NCI-H748 treated with DMSO at 0.1 percent for 48 hours (cell line): ENCODE data around the gene ERI2.
A peak's percentile ranks its signal among the peaks of the same experiment; 100 is the strongest.

ENCODE experiments used
- DNase-seq: peaks from one replicate; lab custom pipeline; 2025; lab: John Stamatoyannopoulos, UW

The ERI2 gene

GRCh38 chr16:20806168-20807050 is at the start of gene ERI2, which contains the start of gene REXO5:
ERI2 (minus strand) TSS chr16:20806472; CDS start chr16:20806430, 42 bp downstream.
REXO5 (plus strand) TSS chr16:20806527; CDS start chr16:20806954, 427 bp downstream.
- DNase-seq = peak; percentile 83

GRCh38 chr16:20854963-20855362 is 48.7 kb upstream of the ERI2 start:
- no peak for DNase-seq

DNA sequence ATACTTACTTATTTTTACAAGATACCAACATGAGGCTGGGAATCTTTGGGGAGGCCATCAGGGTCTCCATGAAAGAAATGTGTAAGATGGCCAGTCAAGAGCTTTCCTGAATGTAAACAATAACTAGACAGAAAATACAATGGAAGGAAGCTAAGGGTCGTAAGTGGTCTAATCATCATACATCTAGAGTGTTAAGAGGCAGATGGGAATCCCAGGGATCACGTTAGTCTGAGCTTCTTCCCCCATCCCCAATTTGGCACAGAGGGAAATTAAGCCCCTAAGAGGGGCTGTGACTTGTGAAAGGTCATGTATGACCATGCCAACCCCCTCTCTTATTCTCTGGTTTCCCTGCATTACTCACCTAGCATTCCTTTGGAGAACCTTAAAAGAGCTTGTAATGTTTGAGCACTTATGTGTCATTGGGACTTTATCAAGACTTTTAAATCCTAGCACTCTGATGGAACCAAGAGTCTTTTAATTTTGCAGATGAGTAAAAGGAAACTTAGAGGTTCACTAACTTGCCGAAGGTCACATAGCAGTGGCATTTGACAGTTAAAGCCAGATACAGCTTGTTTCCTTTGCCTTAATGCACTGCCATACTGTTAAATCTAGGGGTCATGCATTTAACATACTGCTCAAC is 47.8 kb upstream of the ERI2 start:
- DNase-seq = no peak

DNA sequence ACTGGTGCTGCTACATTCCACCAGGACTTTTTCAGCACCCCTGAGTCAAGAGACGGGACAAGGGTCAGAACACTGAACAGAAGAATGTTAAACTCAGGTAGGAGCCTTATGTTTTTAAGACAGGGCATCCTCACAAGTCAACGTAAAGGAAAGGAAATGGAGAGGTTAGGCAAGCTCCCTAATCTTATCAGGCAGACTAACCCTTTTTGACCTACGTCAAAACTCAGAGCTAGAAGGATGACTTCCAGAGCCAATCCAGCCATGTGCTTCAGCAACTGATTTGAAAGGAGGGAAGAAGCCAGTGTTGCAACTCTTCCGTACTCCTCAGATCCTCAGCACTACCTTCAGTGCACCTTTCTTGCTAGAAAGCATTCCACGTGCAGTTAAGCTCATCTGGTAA is 46.9 kb upstream of the ERI2 start:
- no peak for DNase-seq

- DNase-seq = no peak
These were observed 45.3 kb upstream of the ERI2 start for GRCh38 chr16:20851601-20852000.

DNA sequence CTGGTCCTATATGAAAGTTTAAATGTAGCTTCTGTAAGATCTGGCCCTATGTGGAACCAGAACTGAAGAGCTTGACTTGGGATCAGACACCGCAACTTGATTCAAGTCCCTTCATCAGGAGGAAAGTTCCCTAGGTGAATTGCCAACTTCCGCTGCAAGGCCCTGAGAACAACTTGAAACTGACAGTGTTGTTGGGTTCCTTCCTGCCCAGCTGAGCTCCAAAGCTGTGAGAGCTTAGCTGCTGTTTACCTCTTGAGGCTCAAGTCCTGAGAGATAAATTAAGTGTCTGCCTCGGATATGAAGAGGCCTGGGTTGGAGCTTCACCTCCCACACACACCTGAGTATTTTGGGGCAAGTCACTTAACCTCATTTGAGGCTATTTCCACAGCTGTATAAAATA is 44.7 kb upstream of the ERI2 start:
- no peak for DNase-seq

GRCh38 chr16:20849589-20850390 is 43.5 kb upstream of the ERI2 start:
- peak; percentile 10 for DNase-seq

GRCh38 chr16:20847550-20847949 is 41.3 kb upstream of the ERI2 start:
- DNase-seq = no peak

GRCh38 chr16:20846551-20846950 is 40.3 kb upstream of the ERI2 start:
- no peak for DNase-seq

DNA sequence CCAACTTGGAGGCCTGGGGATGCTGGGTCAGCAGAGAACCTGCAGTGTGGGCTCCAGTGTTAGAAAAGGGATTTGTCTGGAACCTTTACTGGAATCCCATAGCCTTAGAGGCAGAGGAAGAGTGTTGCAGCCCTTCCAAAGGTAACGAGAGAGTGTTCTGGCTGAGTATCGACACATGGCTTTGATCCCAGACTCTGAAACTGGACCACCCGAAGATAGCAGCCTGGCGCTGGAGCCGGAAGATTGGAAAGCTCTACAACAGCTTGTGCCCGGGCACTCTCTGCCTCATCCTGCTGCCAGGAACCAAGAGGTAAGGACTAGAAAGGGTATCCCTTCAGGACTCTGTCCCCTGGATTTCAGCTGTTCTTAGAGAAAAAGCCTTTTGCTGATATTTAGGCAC is 39.8 kb upstream of the ERI2 start:
- DNase-seq = no peak

- no peak for DNase-seq
These were observed 38.3 kb upstream of the ERI2 start for GRCh38 chr16:20844588-20844987.

- no peak for DNase-seq
These were observed 37.8 kb upstream of the ERI2 start for GRCh38 chr16:20844054-20844453.

DNA sequence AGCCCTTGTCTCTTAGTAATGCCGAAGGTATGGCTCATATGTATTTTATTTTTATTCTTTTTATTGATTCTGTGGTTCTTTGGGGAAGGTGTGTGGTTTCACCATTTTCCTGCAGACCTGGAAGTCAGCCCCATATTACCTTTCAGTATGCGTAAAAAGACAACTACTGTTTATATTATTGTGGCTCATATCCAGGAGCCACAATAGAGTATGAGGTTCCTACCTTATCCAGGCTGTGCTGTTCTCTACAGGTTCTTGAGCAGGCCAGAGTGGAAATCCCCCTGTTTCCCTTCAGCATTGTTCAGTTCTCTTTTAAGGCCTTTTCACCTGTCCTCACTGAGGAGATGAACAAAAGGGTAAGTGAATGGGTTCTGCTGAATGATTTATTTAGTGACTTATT is 33.2 kb upstream of the ERI2 start:
- DNase-seq = no peak

DNA sequence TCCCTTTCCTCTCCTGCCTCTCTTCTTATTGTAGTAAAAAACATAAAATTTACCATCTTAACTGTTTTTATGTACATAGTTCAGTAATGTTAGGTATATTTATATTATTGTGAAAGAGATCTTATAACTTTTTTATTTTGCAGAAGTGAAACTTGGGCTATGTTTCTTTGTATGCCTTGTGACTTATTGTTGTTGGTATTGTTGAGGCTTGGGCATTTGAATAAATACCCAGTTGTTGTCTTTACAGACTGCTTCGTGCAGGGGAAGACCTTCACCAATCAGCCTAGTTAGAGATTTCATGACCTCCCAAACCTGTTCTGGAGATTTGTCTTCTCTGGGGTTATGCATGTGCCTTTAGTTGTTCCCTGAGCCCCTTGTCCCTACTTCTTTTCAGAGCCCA is 32.0 kb upstream of the ERI2 start:
- DNase-seq = no peak

- no peak for DNase-seq
These were observed 26.8 kb upstream of the ERI2 start for GRCh38 chr16:20833086-20833485.

DNA sequence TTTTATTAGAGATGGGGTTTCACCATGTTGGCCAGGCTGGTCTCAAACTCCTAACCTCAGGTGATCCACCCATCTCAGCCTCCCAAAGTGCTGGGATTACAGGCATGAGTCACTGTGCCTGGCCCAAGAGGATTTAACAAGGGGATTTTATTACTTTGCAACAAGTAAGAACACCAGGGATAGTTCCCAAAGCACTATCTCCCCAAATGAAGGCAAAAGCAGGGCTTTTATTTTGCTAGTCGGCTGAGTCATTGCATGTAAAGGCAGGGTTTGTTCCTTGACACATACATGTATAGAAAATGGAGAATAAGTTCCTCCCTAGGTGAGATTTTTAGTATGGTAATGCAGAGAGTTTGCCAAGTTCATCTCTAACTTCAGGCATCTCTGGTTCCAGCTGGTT is 24.1 kb upstream of the ERI2 start:
- DNase-seq = no peak

DNA sequence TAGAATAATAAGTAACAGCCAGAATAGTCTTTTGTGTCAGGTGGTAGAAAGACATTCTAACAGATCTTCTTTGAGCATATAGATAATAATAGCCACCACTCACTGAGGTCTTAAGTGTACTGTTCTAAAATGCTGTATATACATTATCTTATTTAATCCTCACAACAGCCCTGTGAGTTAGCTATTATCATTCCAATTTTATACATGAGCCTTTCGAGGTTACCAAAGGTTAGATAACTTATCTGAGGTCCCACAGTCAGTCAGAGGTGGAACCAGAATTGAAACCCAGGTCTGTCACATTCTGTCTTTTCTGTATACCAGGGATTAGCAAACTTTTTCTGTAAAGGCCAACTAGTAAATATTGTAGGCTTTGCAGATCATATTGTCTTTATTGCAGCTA is 23.3 kb upstream of the ERI2 start:
- no peak for DNase-seq

DNA sequence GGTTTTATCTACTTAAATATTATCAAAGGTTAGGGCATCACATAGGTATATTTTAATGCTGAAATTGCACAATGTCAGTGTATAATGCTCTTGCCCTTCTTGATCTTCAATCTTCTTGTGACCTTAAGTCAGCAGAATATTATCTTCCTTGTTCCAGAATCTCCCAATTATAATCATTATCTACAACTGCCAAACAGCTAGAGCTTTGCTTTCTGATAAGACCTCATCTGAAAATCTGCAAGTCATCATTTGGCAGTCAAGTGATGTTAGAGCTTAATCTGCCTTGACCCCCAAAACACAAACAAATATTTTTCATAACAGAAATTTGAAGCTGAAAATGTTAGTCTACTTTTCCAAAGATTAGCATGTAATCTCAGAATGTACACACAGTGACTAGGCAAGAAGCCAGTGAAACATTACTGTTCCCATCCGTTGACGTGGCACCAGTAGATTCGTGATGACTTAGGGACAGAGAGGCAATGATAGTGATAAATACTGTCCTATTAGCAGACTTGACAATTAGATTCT is 19.8 kb upstream of the ERI2 start:
- no peak for DNase-seq

DNA sequence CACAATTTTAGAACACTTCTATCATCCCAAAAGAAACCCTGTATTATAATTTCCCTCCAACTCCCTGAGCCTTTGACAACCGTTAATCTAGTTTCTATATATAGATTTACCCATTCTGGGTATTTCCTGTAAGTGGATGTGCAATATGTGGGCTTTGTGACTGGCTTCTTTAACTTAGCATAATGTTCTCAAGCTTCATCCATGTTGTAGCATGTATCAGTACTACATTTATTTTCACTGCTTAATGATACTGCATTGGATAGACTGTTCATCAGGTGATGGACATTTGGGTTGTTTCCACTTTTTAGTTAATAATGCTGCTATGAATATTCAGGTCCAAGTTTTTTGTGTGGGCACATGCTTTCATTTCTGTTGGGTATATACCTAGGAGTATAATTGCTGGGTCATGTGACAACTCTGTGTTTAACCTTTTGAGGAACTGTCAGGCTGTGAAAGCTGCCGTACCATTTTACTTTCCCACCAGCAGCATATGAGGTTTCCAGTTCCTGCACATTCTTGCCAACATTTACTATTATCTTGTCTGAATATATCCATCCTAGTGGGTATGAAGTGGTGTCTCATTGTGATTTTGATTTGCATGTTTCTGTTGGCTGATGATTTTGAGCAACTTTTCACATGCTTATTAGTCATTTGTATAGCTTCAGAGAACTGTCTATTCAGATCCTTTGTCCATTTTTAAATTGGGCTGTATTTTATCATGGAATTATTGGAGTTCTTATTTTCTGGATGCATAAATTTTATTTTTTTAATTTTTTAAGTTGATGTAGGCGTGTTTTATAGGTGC is 16.5 kb upstream of the ERI2 start:
- no peak for DNase-seq

DNA sequence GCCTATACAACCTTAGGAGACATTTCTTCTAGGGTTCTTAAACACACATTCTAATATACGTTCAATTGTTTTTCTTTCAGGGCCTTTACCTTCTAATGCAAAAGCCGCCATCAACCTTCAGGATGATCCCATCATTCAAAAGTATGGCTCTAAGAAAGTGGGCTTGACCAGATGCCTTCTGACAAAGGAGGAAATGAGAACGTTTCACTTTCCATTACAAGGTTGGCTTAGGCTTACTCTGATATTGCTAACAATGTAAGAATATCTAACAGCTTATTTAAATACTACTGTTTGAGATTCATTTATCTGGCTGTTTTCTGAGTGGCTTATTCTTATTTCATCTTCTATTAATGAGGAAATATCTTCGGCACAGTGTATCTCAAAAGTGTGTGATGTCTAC is 15.4 kb upstream of the ERI2 start:
- no peak for DNase-seq

DNA sequence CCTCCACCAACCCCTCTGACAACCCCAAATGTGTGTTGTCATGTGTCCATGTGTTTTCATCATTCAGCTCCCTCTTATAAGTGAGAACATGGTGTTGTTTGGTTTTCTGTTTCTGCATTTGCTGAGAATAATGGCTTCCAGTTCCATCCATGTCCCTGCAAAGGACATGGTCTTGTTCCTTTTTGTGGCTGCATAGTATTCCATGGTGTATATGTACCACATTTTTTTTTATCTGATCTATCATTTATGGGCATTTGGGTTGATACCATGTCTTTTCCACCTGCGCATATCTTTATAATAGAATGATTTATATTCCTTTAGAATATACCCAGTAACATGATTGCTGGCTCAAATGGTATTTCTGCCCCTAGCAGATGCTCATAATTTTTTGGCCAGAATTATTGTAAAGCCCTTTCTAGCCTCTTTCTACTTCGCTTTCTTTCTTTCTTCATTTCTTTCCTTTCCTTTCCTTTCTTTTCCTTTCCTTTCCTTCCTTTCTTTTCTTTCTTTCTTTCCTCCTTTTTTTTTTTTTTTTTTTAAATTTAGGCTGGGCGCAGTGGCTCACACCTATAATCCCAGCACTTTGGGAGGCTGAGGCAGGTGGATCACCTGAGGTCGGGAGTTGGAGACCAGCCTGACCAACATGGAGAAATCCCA is 12.8 kb upstream of the ERI2 start:
- no peak for DNase-seq
